PC-3 (cell line): ENCODE data around the gene ZACN.

Experiments
- CTCF ChIP-seq: fragments of 300-600 bp; sonication (generic); conservative IDR thresholded peaks from 2 replicates; pipeline ENCODE4 v1.5.1; 2017; ENCODE audit warnings: antibody characterized with exemption, low read depth, mild to moderate bottlenecking, low read length
- EZH2phosphoT487 ChIP-seq: fragments of 300-600 bp; sonication (generic); IDR thresholded peaks from 2 replicates; pipeline ENCODE4 v1.6.1; 2018; ENCODE audit warnings: mild to moderate bottlenecking, antibody characterized with exemption, low read length, borderline replicate concordance

- TF ChIP-seq CTCF = no peak
- TF ChIP-seq EZH2phosphoT487 = no peak
These were observed 10.0 kb downstream of the ZACN start for GRCh38 chr17:76088868-76089576.
